Measurements from ENCODE around the gene KIF5C.

Gene KIF5C

DNA sequence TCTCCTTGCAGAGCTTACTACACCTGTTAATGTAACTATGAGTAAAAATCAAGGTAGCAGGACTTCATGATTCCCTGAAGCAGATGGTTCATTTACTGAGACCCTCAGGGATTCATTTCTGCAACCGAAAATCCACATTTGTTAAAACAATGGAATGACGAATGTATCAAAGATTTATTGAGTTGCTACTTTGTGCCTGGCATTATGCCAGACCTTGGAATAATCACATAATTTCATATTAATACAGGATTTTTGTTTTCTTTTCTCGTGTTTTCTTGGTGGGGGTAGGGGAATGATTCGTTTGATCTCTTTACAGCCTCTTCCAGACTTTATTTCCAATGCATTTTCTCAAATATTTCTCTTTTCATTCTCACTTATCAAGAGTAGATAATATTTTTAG is 8.9 kb upstream of the KIF5C start:
- H3K27me3 Mint-ChIP-seq (ENCODE audit: low read depth), result peaks cover 27% of the 10 kb centered on the region

GRCh38 chr2:148867079-148867769 is 7.8 kb upstream of the KIF5C start:
- Mint-ChIP-seq H3K36me3 (ENCODE audit: low read depth) (no peaks in the 10 kb centered on the region), H3K4me3 (no peak overlapping the region), H3K4me1 (no peaks in the 10 kb centered on the region), H3K27ac (no peak overlapping the region), H3K27me3 (ENCODE audit: low read depth) (peaks cover 29% of the 10 kb centered on the region), H3K9me3 (peaks cover 5% of the 10 kb centered on the region)
- TF ChIP-seq CTCF (IDR thresholded peaks at IDR 0.05; ENCODE audit: unreplicated experiment in 3 of 3), result no peak

More for the DNA sequence above, 8.9 kb upstream of the KIF5C start:
- no peak overlapping the region for H3K27ac Mint-ChIP-seq
- H3K9me3 Mint-ChIP-seq, result peaks cover 5% of the 10 kb centered on the region
- no peak for TF ChIP-seq CTCF (IDR thresholded peaks at IDR 0.05; ENCODE audit: unreplicated experiment in 3 of 3)
- H3K4me3 Mint-ChIP-seq, result no peak overlapping the region
- no peaks in the 10 kb centered on the region for H3K4me1 Mint-ChIP-seq
- no peaks in the 10 kb centered on the region for H3K36me3 Mint-ChIP-seq (ENCODE audit: low read depth)

- TF ChIP-seq CTCF (IDR thresholded peaks at IDR 0.05; ENCODE audit: unreplicated experiment in 3 of 3), result no peak
- Mint-ChIP-seq H3K4me3 (peak overlapping the region in 2 of 3 experiments; percentile 82 to 84), H3K27ac (no peak overlapping the region), H3K9me3 (peaks cover 5% of the 10 kb centered on the region), H3K27me3 (ENCODE audit: low read depth) (peaks cover 68% of the 10 kb centered on the region), H3K4me1 (peaks cover 7% of the 10 kb centered on the region), H3K36me3 (ENCODE audit: low read depth) (no peaks in the 10 kb centered on the region)
Observed at GRCh38 chr2:148875387-148876051, 492 bp downstream of the KIF5C start.

DNA sequence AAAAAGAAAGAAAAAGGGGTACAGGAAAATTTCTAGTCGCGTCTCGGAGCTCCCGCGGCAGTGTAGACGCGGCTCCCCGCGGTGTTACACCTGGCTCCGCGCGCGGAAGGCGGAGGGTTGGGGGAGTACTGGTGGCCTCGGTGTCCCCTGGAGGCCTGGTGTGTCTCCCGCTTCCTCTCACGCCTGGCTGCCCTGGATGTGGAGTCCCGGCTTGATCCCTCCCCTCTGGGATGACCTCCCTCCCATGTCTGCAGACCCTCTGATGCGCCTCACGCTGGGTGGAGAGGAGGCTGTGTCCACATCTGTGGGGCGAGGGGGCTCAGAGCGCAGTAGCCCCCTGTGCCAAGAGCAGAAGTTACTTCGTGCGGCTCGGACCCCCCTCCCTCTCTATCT is 1.2 kb downstream of the KIF5C start:
- TF ChIP-seq CTCF (IDR thresholded peaks at IDR 0.05; ENCODE audit: unreplicated experiment in 3 of 3), result no peak
- peaks cover 7% of the 10 kb centered on the region for H3K4me1 Mint-ChIP-seq
- no peak overlapping the region for H3K27ac Mint-ChIP-seq
- peaks cover 7% of the 10 kb centered on the region for H3K9me3 Mint-ChIP-seq
- H3K36me3 Mint-ChIP-seq (ENCODE audit: low read depth), result no peaks in the 10 kb centered on the region
- peaks cover 73% of the 10 kb centered on the region for H3K27me3 Mint-ChIP-seq (ENCODE audit: low read depth)
- H3K4me3 Mint-ChIP-seq, result peak overlapping the region; percentile 82 to 84 (median 82)

- Mint-ChIP-seq H3K4me3 (peak overlapping the region; percentile 82 to 84 (median 82)), H3K4me1 (peaks cover 7% of the 10 kb centered on the region), H3K9me3 (peaks cover 7% of the 10 kb centered on the region), H3K36me3 (ENCODE audit: low read depth) (no peaks in the 10 kb centered on the region), H3K27me3 (ENCODE audit: low read depth) (peaks cover 73% of the 10 kb centered on the region), H3K27ac (peak overlapping the region in 2 of 3 experiments; percentile 12 to 46)
- no peak for TF ChIP-seq CTCF (IDR thresholded peaks at IDR 0.05; ENCODE audit: unreplicated experiment in 3 of 3)
Observed at GRCh38 chr2:148876595-148877402, 1.8 kb downstream of the KIF5C start.

All from nephron (organoid).